Measurements from ENCODE around the gene HEMK1. TPM values are rescaled to one million over a fixed set of nuclear protein-coding genes. Genes with fewer than 3 reads are reported as not detected.
A peak's percentile ranks its signal among the peaks of the same experiment; 100 is the strongest.

The HEMK1 gene
- total and polyA plus RNA-seq, 7 donors, result 5.0 to 17.7 (median 9.6) TPM

GRCh38 chr3:50610181-50610971 lies 41.1 kb downstream of the HEMK1 start:
- H3K36me3 ChIP-seq, result peaks cover 0 to 26% (median 10%) of the 10 kb centered on the region in 4 donors
- intact Hi-C loops (cut with DNase I), result loop anchor here (5.0 to 10.0 kb wide), 2 partner anchors 263 to 274 kb away; partner anchors contain the start of gene ZMYND10
- H3K9me3 ChIP-seq, result no peaks in the 10 kb centered on the region
- peaks cover 0 to 47% (median 34%) of the 10 kb centered on the region in 4 donors for H3K4me1 ChIP-seq
- no peak for DNase-seq
- no peak for TF ChIP-seq EP300 (IDR thresholded peaks at IDR 0.05)
- TF ChIP-seq, protein P1, sequence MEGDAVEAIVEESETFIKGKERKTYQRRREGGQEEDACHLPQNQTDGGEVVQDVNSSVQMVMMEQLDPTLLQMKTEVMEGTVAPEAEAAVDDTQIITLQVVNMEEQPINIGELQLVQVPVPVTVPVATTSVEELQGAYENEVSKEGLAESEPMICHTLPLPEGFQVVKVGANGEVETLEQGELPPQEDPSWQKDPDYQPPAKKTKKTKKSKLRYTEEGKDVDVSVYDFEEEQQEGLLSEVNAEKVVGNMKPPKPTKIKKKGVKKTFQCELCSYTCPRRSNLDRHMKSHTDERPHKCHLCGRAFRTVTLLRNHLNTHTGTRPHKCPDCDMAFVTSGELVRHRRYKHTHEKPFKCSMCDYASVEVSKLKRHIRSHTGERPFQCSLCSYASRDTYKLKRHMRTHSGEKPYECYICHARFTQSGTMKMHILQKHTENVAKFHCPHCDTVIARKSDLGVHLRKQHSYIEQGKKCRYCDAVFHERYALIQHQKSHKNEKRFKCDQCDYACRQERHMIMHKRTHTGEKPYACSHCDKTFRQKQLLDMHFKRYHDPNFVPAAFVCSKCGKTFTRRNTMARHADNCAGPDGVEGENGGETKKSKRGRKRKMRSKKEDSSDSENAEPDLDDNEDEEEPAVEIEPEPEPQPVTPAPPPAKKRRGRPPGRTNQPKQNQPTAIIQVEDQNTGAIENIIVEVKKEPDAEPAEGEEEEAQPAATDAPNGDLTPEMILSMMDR (IDR thresholded peaks at IDR 0.05), result no peak
- TF ChIP-seq POLR2A (IDR thresholded peaks at IDR 0.05), result no peak
- no peak for TF ChIP-seq POLR2AphosphoS5 (IDR thresholded peaks at IDR 0.05)
- H3K27ac ChIP-seq, result peak overlapping the region in 3 of 4 donors; percentile 78 to 87 (median 82)
- H3K27me3 ChIP-seq, result no peaks in the 10 kb centered on the region
- peak overlapping the region; percentile 47 to 73 (median 63) for H3K4me3 ChIP-seq
- WGBS, 2 donors, result 60 to 62% methylated on average over 6 of the region's 6 CpGs

- peak; percentile 84 for DNase-seq
- Histone ChIP-seq H3K4me3 (peak overlapping the region; percentile 47 to 73 (median 63)), H3K27me3 (no peaks in the 10 kb centered on the region), H3K27ac (peak overlapping the region; percentile 78 to 87 (median 82)), H3K36me3 (peaks cover 0 to 25% (median 10%) of the 10 kb centered on the region in 4 donors), H3K9me3 (no peaks in the 10 kb centered on the region), H3K4me1 (peaks cover 0 to 51% (median 34%) of the 10 kb centered on the region in 4 donors)
- intact Hi-C loops (cut with DNase I), result loop anchor here (5.0 to 10.0 kb wide), 2 partner anchors 264 to 274 kb away; partner anchors contain the start of gene ZMYND10
- TF ChIP-seq POLR2A (IDR thresholded peaks at IDR 0.05) (no peak), POLR2AphosphoS5 (IDR thresholded peaks at IDR 0.05) (no peak), EP300 (IDR thresholded peaks at IDR 0.05) (no peak)
- TF ChIP-seq, protein P1 (IDR thresholded peaks at IDR 0.05), result no peak
- WGBS, 2 donors, result 2 to 3% methylated on average over 10 of the region's 10 CpGs
Observed at GRCh38 chr3:50610992-50611463, 41.7 kb downstream of the HEMK1 start.

DNA sequence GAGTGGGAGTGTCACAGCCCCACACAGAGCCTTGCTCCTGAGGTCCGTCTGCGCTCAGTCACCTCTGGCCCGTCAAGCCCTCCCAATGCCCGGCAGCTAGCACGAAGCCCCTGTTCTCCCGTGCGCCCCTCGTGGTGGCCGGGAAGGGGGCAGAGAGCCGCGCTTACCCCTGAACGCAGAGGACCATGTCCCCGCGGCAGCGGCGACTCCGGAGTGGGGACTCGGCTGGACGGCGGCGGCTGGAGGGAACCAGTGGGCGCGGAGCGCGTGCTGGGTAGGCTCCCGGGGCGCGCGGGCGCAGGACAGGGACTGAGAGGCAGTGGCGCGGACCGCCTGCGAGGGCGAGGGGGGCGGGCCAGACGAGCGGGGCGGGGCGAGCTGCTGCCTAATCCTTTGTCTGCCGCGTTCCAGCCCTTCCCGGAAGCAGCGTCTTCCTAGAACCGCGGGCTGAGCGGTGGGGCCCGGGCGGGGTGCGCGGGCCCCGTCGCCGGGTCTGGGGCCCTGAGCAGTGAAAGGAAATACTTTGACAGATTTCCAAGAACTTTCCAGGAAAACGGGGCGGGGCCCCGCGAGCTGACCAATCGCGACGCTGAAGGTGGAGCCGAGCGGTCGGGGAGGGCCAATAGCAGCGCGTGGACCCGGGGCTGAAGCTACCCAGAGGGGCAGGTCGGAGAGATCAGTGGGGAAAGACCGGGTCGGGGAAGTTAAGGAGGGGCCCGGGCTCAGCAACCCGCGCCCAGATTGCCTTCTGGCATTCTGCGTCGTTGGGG lies 42.3 kb downstream of the HEMK1 start, which contains the start of gene CISH:
TSS of gene CISH (minus strand) at position 311 of the 770 bp plus-strand sequence. CDS start at position 187, 124 bp downstream.
- Histone ChIP-seq H3K9me3 (no peaks in the 10 kb centered on the region), H3K27me3 (no peaks in the 10 kb centered on the region), H3K4me3 (peak within 1 kb of the TSS; percentile 47 to 73 (median 63)), H3K36me3 (peaks cover 0 to 19% (median 7%) of the 10 kb centered on the region in 4 donors), H3K27ac (peak within 1 kb of the TSS; percentile 78 to 87 (median 82)), H3K4me1 (peaks cover 0 to 57% (median 34%) of the 10 kb centered on the region in 4 donors)
- WGBS, 2 donors, result 0% methylated on average over 75 of the region's 75 CpGs
- intact Hi-C loops (cut with DNase I), result loop anchor here (5.0 to 10.0 kb wide), 2 partner anchors 264 to 273 kb away; partner anchors contain the start of gene ZMYND10
- peak; percentile 97 for DNase-seq
- TF ChIP-seq, protein P1 (IDR thresholded peaks at IDR 0.05), result peak in 2 of 4 experiments; percentile 9 to 11
- TF ChIP-seq EP300 (IDR thresholded peaks at IDR 0.05) (peak in 1 of 4 donors; percentile 16), POLR2A (IDR thresholded peaks at IDR 0.05) (peak; percentile 62 to 75), POLR2AphosphoS5 (IDR thresholded peaks at IDR 0.05) (peak; percentile 70 to 86 (median 79))

DNA sequence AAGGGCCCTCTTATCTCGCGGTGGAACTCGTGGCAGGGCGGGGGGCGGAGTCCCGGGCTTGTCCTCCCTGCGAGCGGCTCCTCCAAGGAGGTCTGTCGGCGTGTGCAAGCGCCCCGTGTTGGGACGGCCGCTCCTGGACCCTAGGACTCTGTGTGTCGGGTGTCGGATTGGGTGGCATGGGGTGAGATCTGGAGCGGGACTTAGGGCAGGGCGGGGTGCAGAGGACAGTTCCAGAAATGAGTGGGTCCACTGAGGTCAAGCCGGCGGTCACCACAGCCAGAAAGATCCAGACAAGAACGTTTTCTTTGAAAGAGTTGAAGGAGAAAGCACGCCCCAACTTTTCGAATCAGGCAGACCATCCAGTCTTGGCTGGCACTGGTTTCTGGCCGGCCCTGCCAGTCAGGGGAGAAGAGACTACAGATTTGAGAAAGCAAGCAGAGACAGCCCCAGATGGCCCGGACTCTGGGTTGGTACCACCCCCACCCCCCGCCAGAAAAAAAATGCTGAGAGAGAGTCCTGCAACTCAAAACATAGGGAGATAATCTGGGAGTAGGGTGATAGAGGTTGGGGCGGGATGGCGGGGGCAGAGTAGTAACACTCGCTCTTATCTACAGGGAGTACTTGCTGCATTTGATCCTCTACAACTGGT lies 43.0 kb downstream of the HEMK1 start:
- intact Hi-C loops (cut with DNase I), result loop anchor here (5.0 to 10.0 kb wide), 2 partner anchors 265 to 272 kb away; partner anchors contain the start of gene ZMYND10
- H3K4me1 ChIP-seq, result peaks cover 0 to 58% (median 35%) of the 10 kb centered on the region in 4 donors
- DNase-seq, result no peak

More for the DNA sequence above, 43.0 kb downstream of the HEMK1 start:
- no peaks in the 10 kb centered on the region for H3K9me3 ChIP-seq
- WGBS, 2 donors, result 2 to 7% methylated on average over 29 of the region's 29 CpGs
- TF ChIP-seq POLR2A (IDR thresholded peaks at IDR 0.05) (peak in 1 of 2 donors; percentile 28), EP300 (IDR thresholded peaks at IDR 0.05) (no peak)
- no peaks in the 10 kb centered on the region for H3K27me3 ChIP-seq
- H3K4me3 ChIP-seq, result peak overlapping the region; percentile 47 to 73 (median 63)
- H3K27ac ChIP-seq, result peak overlapping the region; percentile 78 to 87 (median 82)
- peaks cover 0 to 12% (median 3%) of the 10 kb centered on the region in 4 donors for H3K36me3 ChIP-seq
